HepG2 (cell line): Measurements from ENCODE around the gene RAC2.

Source experiments
- MZF1 ChIP-seq: sonication (generic); formaldehyde crosslinking; IDR thresholded peaks from 2 replicates; pipeline ENCODE4 v1.8.1; 2023; ENCODE audit warnings: mild to moderate bottlenecking, missing genetic modification reagents, borderline replicate concordance
- POLR2AphosphoS5 ChIP-seq: IDR thresholded peaks from 2 replicates; pipeline ENCODE4 v1.6.1; 2012; ENCODE audit warnings: low read depth, low read length
- SMARCE1 ChIP-seq: fragments of 450-650 bp; IDR thresholded peaks from 2 replicates; pipeline ENCODE4 v1.6.1; 2017; ENCODE audit warnings: borderline replicate concordance
- ZBTB33 ChIP-seq: sonication (generic); formaldehyde crosslinking; IDR thresholded peaks from 2 replicates; pipeline ENCODE4 v1.4.0; 2020; ENCODE audit warnings: missing genetic modification reagents

GRCh38 chr22:37192204-37192603 lies 51.9 kb downstream of the RAC2 start:
- no peak for TF ChIP-seq SMARCE1
- TF ChIP-seq MZF1 (CRISPR knock-in tag): no peak
- TF ChIP-seq ZBTB33 (CRISPR knock-in tag): no peak
- TF ChIP-seq POLR2AphosphoS5: no peak
